ENCODE measurements around the gene AZGP1.

GRCh38 chr7:100017875-100018274, 42.0 kb upstream of the AZGP1 start:
- TF ChIP-seq CTCF (optimal IDR thresholded peaks at IDR 0.05 in 1 of 3, IDR thresholded peaks at IDR 0.05 in 1 of 3, conservative IDR thresholded peaks at IDR 0.05 in 1 of 3; ENCODE audit: extremely low read depth in 1 of 3, insufficient read depth in 2 of 3, low read length in 3 of 3), result no peak
- no peak for TF ChIP-seq EZH2 (IDR thresholded peaks at IDR 0.05; ENCODE audit: low read length)
